NCI-H128 (cell line): ENCODE results near the gene IL17RA.

ENCODE experiments used
- DNase-seq: peaks from one replicate; lab custom pipeline; 2025; ENCODE audit not compliant: unreplicated experiment; lab: John Stamatoyannopoulos, UW

Gene IL17RA

GRCh38 chr22:17079572-17079971 is 5.2 kb upstream of the IL17RA start:
- DNase-seq, result no peak

GRCh38 chr22:17083255-17083654 is 1.5 kb upstream of the IL17RA start:
- DNase-seq, result no peak

GRCh38 chr22:17083811-17084441 is 874 bp upstream of the IL17RA start:
- no peak for DNase-seq

- no peak for DNase-seq
Measured at GRCh38 chr22:17085277-17086181, 729 bp downstream of the IL17RA start.

GRCh38 chr22:17086296-17086695 is 1.5 kb downstream of the IL17RA start:
- no peak for DNase-seq

- no peak for DNase-seq
Measured at GRCh38 chr22:17086788-17087497, 2.1 kb downstream of the IL17RA start.

- no peak for DNase-seq
Measured at GRCh38 chr22:17087498-17088131, 2.8 kb downstream of the IL17RA start.

- no peak for DNase-seq
Measured at GRCh38 chr22:17090550-17090949, 5.8 kb downstream of the IL17RA start.

GRCh38 chr22:17091851-17092250 is 7.1 kb downstream of the IL17RA start:
- DNase-seq, result no peak

GRCh38 chr22:17093081-17093480 is 8.3 kb downstream of the IL17RA start:
- no peak for DNase-seq

- DNase-seq, result no peak
Measured at GRCh38 chr22:17095538-17095937, 10.7 kb downstream of the IL17RA start.

GRCh38 chr22:17096071-17096470 is 11.3 kb downstream of the IL17RA start:
- no peak for DNase-seq

GRCh38 chr22:17097062-17097461 is 12.3 kb downstream of the IL17RA start:
- DNase-seq, result no peak

- DNase-seq, result no peak
Measured at GRCh38 chr22:17097701-17098100, 12.9 kb downstream of the IL17RA start.

GRCh38 chr22:17098379-17098819 is 13.6 kb downstream of the IL17RA start:
- no peak for DNase-seq

- DNase-seq, result no peak
Measured at GRCh38 chr22:17100621-17101020, 15.8 kb downstream of the IL17RA start.

- DNase-seq, result no peak
Measured at GRCh38 chr22:17101475-17102296, 16.9 kb downstream of the IL17RA start.

- no peak for DNase-seq
Measured at GRCh38 chr22:17102297-17102667, 17.5 kb downstream of the IL17RA start.

- no peak for DNase-seq
Measured at GRCh38 chr22:17103351-17103750, 18.6 kb downstream of the IL17RA start.

- no peak for DNase-seq
Measured at GRCh38 chr22:17104336-17104935, 19.6 kb downstream of the IL17RA start.
